ENCODE measurements around the gene ABCA2. TPM values are rescaled to one million over a fixed set of nuclear protein-coding genes. Genes with fewer than 3 reads are reported as not detected.

Gene ABCA2
- total and polyA plus RNA-seq, 8 donors = 7.3 to 385 (median 44.2) TPM

DNA sequence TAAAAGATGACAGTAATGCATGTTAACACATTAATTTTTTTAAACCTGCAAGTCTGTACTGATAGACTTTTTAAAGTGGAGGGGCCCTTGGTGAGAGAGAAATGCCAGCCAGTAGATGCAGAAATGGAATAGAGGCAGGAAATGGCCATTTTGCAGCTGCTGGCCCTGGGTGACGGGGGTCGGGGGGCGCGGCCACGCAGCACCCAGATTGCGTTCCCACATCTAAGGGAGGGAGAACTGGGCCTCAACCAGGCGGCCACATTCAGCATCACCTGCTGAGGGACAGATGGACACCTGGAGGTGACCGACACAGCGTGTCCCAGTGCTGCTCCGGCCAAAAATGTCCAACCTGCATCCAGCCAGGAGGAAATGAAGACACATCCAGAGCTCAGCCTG lies 25.4 kb downstream of the ABCA2 start:
- peaks cover 0 to 3% (median under 1%) of the 10 kb centered on the region in 4 donors for H3K36me3 ChIP-seq
- no peak for DNase-seq
- no peak overlapping the region for H3K27ac ChIP-seq
- peaks cover 0 to 5% (median 0%) of the 10 kb centered on the region in 3 donors for H3K27me3 ChIP-seq
- no peak for TF ChIP-seq POLR2A (IDR thresholded peaks at IDR 0.05)
- TF ChIP-seq, protein P1, sequence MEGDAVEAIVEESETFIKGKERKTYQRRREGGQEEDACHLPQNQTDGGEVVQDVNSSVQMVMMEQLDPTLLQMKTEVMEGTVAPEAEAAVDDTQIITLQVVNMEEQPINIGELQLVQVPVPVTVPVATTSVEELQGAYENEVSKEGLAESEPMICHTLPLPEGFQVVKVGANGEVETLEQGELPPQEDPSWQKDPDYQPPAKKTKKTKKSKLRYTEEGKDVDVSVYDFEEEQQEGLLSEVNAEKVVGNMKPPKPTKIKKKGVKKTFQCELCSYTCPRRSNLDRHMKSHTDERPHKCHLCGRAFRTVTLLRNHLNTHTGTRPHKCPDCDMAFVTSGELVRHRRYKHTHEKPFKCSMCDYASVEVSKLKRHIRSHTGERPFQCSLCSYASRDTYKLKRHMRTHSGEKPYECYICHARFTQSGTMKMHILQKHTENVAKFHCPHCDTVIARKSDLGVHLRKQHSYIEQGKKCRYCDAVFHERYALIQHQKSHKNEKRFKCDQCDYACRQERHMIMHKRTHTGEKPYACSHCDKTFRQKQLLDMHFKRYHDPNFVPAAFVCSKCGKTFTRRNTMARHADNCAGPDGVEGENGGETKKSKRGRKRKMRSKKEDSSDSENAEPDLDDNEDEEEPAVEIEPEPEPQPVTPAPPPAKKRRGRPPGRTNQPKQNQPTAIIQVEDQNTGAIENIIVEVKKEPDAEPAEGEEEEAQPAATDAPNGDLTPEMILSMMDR (IDR thresholded peaks at IDR 0.05) = no peak
- TF ChIP-seq POLR2AphosphoS5 (IDR thresholded peaks at IDR 0.05) = no peak
- no peak for TF ChIP-seq EP300 (IDR thresholded peaks at IDR 0.05)
- no peak overlapping the region for H3K4me3 ChIP-seq
- no peaks in the 10 kb centered on the region for H3K9me3 ChIP-seq
- intact Hi-C loops (cut with DNase I; ENCODE audit: low total_unique reads) = no loop called here
- 83 to 95% (median 88%) methylated on average over 9 to 10 of the region's 10 CpGs for WGBS, 5 donors
- H3K4me1 ChIP-seq = peaks cover 0 to 43% (median 10%) of the 10 kb centered on the region in 4 donors

DNA sequence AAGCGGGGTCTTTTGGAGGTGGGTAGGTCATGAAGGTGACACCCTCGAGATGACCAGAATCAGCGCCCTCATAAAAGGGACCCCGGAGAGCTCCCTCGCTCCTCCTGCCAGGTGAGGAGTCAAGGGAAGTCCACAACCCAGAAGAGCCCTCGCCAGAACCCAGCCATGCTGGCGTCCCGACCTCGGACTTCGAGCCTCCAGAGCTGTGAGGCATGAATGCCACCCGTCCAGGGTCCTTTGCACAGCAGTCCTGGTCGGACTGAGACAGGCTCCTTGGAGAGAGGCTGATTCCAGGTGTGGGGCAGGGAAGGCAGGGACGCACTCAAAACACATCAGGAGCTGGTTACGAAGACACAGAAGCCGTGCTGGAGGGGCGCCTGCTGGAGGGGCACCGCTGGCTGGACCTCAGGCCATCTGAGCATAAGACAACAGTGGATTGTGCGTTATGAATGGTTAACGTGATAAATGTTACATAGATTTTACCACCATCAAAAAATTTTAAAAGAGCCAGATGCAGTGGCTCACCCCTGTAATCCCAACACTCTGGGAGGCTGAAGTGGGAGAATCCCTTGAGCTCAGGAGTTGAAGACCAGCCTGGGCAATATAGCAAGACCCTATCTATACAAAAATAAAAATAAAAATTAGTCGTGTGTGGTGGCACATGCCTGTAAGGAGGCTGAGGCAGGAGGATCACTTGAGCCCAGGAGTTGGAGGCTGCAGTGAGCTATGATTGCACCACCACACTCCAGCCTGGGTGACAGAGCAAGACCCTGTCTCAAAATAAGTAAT lies 26.0 kb downstream of the ABCA2 start:
- no peak overlapping the region for H3K4me3 ChIP-seq
- 81 to 88% (median 86%) methylated on average over 17 to 20 of the region's 20 CpGs for WGBS, 5 donors
- peaks cover 0 to 11% (median 0%) of the 10 kb centered on the region in 3 donors for H3K27me3 ChIP-seq
- intact Hi-C loops (cut with DNase I; ENCODE audit: low total_unique reads) = no loop called here
- no peaks in the 10 kb centered on the region for H3K36me3 ChIP-seq
- no peak overlapping the region for H3K27ac ChIP-seq
- no peak for DNase-seq
- peaks cover 3 to 43% (median 12%) of the 10 kb centered on the region in 4 donors for H3K4me1 ChIP-seq
- H3K9me3 ChIP-seq = no peaks in the 10 kb centered on the region
- TF ChIP-seq POLR2AphosphoS5 (IDR thresholded peaks at IDR 0.05) = no peak

DNA sequence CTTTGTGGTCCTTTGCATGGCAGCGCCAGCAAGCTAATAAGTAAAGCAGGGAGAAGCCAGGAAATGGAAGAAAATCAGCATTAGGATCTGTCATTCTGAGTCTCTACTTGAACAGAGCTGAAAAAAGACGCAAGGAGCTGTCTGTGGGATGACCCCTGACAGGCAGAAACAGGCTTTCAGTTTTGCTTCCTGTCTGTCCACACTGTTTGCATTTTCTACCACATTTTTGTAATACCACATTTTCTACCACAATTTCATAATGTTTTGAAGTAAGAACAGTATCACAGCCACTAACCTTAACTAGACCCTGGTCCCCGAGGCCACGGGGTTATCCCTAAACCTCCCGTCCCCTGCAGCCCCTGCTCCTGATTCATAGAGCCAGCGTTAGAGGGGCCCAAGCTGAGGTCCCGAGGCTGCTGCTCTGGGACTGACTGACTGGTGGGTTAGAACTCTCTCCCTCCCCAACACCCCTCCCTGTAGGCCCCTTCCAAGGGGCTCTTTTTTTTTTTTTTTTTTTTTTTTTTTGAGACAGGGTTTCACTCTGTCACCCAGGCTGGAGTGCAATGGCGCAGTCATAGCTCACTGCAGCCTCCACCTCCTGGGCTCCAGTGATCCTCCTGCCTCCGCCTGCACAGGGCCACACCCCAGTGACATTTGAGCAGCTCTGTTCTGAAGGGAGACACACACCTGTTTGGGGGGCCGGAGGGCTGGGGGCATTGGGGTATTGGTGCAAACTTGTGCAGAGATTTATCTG lies 27.7 kb downstream of the ABCA2 start:
- no peak overlapping the region for H3K4me3 ChIP-seq
- no peak for DNase-seq
- H3K27ac ChIP-seq = peak overlapping the region in 2 of 5 donors; percentile 33 to 62
- H3K9me3 ChIP-seq = no peaks in the 10 kb centered on the region
- H3K27me3 ChIP-seq = peaks cover 0 to 28% (median 0%) of the 10 kb centered on the region in 3 donors
- no peaks in the 10 kb centered on the region for H3K36me3 ChIP-seq
- 68 to 71% (median 70%) methylated on average over 10 of the region's 10 CpGs for WGBS, 5 donors
- peaks cover 18 to 56% (median 28%) of the 10 kb centered on the region in 4 donors for H3K4me1 ChIP-seq
- intact Hi-C loops (cut with DNase I; ENCODE audit: low total_unique reads) = no loop called here
- TF ChIP-seq EP300 (IDR thresholded peaks at IDR 0.05) (no peak), POLR2AphosphoS5 (IDR thresholded peaks at IDR 0.05) (no peak), POLR2A (IDR thresholded peaks at IDR 0.05) (no peak)
- TF ChIP-seq, protein P1 (IDR thresholded peaks at IDR 0.05) = no peak

DNA sequence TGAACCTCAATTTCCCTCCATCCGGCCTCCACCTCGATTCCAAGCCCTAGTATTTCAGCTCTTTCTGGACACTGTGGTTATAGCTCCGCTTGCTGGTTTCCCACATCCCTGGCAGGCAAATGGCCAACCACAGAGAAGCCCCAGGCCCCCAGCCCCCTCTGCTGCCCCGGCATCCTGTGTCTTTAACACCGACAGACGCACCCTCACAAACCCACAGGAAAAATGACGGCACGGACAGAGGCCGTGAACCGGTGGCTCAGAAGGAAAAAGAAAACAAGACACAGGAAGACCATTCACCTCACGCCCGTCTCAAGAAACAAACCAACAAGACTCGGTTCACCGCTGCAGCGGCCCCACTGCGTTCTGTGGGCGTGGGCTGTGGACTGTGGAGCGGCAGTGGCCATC lies 30.2 kb downstream of the ABCA2 start:
- intact Hi-C loops (cut with DNase I; ENCODE audit: low total_unique reads) = no loop called here
- Histone ChIP-seq H3K27ac (peak overlapping the region; percentile 9 to 74 (median 72)), H3K9me3 (no peaks in the 10 kb centered on the region), H3K4me3 (no peak overlapping the region), H3K36me3 (peaks cover 0 to 15% (median 11%) of the 10 kb centered on the region in 4 donors), H3K27me3 (peaks cover 0 to 44% (median 0%) of the 10 kb centered on the region in 3 donors), H3K4me1 (peaks cover 41 to 81% (median 53%) of the 10 kb centered on the region in 4 donors)
- TF ChIP-seq, protein P1 (IDR thresholded peaks at IDR 0.05) = no peak
- no peak for TF ChIP-seq POLR2A (IDR thresholded peaks at IDR 0.05)
- TF ChIP-seq POLR2AphosphoS5 (IDR thresholded peaks at IDR 0.05) = no peak
- no peak for TF ChIP-seq EP300 (IDR thresholded peaks at IDR 0.05)
- 43 to 78% (median 63%) methylated on average over 18 of the region's 18 CpGs for WGBS, 5 donors
- DNase-seq = peak in 1 of 2 donors; percentile 47

All from stomach (tissue), 9 donors.